GM21717 (cell line): Measurements from ENCODE around the gene YPEL2.

Source experiments
- ATAC-seq: cut with Tn5 transposase; IDR thresholded peaks from one replicate; pipeline ENCODE4 v1.9.1; 2021; ENCODE audit warnings: mild to moderate bottlenecking, moderate library complexity; ENCODE audit not compliant: unreplicated experiment

The YPEL2 gene

DNA sequence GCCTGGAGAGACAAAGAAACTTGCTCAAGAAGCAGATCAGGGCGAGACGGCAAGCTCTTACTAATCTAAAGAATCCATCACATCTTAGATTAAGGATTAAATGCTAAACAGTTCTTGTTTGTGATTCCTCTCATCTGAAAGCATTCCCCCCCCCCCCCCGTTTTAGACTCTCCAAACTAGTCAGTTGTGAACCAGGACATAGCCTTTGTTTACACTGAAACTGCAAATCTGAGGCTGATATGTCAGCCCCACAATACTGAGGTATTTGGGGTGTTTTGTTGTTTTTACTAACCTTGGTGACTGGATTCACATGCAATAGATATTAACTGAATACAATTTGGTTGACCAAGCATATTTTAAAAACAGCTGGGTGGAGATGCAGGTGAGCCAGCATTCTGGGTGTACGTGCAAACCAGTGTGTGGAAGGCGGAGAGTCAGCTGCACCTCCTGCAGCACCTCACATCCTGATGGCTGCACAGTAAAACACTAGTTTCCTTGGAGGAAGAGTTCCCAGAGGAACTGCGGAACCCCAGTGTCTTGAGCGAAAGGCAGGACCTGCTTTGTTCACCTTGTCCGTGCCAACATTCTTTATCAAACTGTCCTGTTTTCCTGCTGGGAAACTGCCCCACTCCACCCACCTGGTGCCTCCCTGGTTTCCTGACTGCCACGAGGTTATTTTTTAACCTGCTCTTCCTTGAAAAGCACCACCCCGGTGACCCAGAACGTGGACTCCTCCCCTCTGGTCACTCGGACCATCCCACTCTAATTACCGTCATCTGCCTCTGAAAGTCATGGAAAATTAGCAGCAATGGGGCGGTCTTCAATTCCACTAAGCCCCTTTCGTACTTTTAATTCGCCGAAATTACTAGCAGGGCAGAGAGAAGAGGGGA is 1.2 kb upstream of the YPEL2 start:
- no peak for ATAC-seq

DNA sequence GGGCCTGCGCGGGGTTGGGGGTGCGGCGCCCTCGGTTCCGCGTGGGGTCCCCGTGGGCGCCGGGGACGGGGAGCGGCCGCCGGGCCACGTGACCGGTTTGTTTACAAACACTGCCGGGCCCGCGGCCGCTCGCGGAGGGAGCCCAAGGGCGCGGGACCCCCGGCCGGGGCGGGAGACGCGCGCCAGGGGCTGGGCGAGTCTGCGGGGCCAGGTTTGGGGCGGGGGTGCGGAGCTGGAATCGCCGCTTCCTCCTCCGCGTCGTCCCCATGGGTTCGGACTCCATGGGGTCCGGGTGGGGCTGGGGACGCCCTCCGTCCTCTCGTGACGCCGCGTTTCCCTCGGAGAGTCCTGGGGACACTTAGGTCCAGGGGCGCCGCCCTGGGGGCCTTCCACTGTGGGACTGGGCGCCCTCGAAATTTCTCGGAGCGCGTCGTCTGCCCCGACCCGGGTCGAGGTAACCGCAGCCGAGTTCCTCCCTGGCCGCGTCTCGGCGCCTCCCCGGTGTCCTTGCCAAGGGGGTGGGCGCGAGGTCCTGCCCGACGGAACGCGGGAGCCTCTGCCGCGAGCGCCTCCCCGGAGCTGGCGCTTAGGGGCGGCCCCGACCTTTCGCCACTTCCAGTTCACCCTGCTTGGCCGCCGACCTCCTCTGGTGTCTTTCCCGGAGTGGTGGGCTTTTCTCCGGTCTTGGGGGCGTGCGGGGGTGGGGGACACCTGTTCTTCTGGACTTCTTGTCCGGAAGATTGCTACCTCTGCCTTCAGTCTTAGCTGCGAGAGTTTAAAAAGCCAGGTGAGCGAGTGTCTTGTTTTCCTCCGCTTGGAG is 684 bp downstream of the YPEL2 start:
- peak; percentile 21 for ATAC-seq

DNA sequence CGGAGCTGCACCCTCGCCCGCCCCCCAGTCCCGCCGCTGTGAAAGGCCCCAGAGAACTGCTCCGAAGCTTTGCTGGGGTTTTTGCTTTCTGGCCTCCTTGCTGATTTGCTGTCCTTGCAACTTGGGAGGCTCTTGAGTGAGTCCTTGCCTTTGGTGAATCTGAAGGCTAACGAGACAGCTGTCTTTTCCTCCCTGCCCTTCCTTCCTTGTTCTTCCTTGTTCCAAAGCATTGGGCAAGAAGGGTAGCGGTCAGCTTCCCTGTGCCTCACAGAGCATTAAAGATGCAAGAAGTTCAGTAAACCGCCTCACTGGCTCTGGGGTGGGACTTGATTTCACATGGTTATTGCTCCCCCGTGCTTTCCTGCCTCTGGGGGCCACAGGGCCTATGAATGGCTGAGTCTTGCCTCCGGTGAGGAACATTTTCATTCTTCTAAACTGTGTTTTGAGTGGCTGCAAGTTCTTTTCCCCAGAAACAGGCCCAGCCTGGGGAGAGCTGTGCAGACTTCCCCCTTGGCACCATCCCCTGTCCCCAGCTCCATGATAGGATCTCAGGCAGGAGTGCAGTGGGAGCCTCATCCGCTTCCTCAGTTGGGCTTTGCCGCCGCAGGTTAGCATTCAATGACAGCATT is 1.4 kb downstream of the YPEL2 start:
- ATAC-seq: no peak

DNA sequence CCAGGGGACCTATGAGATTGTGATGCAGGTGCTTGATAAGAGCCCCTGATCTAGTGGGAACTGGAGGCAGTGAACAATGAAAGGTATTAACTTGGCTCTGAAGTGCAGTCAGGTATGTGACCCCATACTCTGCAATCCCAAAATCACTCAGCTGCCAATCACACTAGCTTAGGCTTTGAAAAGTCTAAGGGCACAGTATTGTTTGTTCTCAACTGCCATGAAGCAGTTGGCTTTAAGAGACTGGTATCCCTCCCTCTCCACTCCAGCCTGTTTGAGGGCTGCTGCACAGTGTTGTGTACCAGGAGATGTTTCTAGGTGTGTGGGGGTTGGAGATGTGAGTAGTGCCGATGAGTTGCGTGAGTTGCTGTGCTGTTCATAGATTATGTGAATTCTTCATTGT is 2.4 kb downstream of the YPEL2 start:
- no peak for ATAC-seq

DNA sequence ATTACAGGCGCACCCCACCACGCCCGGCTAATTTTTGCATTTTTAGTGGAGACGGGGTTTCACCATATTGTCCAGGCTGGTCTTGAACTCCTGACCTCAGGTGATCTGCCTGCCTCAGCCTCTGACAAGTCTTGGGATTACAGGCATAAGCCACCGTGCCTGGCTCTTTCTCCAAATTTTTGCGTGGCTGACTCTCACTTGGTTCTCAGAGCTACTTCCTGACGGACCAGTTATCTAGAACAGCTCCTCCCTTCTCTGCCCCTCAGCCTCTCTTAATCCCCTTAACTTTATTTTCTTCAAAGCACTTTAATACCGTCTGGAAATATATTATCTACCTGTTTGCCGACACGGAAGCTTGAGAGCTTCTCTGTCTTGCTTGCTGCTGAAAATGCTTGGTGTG is 4.2 kb downstream of the YPEL2 start:
- ATAC-seq: no peak

DNA sequence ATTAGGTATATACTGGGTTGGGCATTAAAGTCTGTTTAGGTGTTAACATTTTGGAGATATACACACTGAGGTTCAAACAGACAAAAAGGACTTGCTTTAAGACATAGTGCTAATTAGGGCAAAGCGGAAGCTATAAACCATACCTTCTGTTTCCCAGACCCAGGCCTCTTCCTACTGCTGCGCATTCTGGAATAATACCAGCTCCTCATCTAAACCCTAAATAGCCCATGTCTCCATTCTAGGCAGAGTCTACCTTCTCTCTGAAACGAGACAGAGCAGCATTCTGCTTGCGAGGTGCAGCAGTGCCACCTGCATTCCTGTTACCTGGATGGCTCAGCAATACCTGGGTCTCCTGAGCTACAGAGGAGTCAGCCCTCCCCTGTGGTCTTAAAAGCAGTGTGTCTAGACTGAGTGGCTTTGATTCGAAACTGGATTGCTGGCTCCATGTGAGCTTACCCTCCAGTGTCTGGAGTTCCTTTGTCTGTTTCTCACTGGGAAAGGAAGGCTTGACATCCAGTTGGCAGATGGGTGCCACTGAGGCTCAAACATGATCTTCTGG is 6.4 kb downstream of the YPEL2 start:
- no peak for ATAC-seq

DNA sequence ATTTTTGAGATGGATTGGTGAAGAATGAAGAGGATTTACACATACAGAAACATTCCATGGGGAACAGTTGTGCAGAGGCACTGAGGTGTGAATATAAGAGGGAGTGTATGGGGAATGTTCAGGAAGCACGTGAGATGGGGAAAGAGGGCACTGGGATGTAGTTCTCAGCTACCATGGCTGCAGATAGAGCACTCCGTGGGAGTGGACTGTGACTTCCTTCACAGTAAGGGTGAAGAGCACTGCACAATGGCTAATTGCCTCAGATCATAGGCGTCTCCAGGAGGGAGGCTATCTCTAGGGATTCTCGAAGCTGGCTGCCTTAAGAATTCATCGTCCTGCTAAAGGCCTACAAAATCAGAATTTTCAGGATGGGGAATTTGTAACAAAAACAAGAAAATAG is 7.0 kb downstream of the YPEL2 start:
- no peak for ATAC-seq

DNA sequence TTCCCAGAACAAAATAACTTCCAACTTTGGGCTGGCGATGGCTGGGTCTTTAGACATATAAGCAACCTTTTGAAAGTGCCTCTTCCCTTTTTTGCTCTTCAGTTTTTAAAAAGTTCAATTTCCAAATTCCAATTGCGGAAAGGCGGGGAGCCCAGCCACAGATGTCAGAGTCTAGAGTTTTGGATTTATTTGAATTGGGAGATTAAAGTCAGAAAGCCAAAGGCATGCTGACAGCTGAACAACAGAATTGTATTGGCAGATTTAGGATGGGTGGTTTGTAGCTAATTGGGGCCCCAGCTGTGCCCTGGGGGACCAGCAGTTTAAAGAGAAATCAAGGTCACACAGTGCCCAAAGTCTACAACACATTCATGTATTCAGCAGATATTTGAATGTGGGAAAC is 10.5 kb downstream of the YPEL2 start:
- no peak for ATAC-seq

DNA sequence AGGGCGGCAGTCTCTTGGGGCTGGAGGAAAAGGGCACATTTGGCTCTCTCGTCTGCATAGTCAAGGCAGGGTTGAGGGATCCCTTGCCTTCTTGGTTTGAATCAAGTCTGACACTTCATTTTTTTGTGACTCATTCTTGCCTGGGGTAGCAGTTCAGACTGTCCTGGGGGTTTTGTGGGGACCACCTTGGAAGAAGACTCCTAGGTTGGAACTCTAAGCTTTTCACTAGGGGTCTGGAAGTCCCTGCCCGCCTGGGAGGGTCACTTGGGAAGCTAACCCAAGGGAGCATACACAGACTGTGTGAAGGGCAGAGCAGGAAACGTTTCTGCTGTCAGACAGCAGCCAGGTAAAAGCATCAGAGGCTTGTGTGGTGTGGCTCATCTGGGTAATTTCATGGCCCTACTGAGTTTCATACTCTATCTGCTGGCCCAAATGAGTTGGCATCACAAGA is 11.3 kb downstream of the YPEL2 start:
- ATAC-seq: no peak

DNA sequence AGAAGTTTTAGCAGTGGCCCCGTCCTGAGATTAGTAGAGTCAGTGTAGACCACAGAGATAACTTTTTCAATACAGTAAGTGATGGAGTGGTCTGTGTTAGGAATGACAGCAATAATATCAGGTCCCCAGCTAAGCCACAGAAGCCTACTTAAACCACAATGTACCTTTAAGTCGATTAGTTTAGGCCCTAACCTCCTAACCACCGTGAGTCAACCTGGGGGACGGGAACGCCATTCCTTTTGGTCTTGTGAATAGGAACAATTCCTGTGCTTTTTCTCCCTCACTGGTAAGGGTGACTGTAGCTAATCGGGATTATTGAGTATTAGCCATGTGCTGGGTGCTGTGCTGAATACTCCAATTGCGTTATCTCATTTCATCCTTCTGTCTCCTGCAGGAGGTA is 14.0 kb downstream of the YPEL2 start:
- ATAC-seq: no peak

DNA sequence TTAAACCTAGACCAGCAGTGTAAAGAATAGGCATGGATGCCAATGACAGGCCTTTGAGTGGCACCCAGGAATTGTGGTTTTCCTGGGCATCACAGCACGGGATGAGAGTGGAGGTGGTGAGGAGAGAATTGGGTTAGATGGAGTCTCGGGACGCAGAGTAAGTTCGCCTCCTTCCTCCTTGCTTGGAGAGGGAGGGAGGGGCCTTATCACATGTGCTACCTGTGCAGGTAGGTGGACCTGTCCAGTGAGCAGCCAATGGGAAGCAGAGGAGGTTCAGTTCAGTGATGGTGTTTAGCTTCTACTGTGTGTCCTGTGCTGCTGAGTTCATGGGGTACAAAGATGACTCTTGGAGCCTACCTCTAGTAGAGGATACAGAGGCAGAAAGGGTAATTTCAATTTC is 14.9 kb downstream of the YPEL2 start:
- no peak for ATAC-seq

DNA sequence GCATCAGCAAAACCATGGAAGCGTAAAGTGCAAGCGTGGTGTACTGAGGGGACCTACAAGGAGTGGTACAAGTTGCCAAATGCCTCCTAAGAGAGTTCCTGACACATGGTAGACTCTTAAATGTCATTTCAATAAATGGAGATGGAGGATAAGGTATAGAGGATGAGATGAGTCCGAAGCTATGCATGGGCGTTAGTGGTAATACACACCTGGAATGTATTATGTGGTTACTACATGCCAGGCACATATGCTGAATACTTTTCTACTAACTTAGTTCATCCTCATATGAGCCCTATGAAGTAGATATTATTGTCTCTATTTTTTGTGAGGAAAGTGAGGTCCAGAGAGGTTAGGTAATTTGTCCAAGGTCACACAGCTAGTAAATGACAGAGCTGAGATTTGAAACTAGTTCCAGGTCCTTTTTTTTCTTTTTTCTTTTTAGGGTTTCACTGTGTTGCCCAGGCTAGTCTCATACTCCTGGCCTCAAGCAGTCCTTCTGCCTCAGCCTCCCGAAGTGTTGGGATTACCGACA is 15.5 kb downstream of the YPEL2 start:
- ATAC-seq: no peak

DNA sequence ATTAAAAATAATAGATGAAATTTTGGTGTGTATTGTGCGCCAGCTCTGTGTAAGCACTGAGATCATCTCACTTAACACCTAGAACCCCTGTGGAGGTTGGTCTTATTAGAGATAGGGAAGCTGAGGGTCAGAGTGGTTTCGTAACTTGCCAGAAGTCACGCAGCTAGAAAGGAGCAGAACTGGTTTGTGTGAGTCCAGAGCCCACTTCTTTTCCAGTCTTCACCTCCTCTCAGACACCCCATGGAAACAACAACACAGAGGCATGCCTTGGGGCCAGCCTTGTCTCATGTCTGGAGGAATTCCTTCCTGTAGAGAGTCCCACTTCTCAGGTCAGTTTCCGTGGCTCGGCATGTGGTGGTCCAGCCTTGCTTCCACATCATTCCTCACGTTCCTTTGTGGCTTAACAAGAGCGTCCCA is 16.5 kb downstream of the YPEL2 start:
- ATAC-seq: no peak

DNA sequence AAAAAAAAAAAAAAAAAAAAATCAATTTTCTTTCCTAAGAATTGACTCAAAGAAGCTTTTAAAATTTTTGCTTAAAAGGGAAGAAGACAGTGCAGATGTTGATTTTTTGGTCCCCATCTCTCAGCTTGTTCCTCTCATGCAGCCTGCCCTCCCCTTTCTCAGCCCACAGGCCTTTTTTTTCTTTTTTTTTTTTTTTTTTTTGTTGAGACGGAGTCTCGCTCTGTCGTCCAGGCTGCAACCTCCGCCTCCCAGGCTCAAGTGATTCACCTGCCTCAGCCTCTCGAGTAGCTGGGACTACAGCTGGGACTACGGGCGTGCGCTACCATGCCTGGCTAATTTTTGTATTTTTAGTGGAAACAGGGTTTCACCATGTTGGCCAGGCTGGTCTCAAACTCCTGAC is 17.7 kb downstream of the YPEL2 start:
- ATAC-seq: no peak

DNA sequence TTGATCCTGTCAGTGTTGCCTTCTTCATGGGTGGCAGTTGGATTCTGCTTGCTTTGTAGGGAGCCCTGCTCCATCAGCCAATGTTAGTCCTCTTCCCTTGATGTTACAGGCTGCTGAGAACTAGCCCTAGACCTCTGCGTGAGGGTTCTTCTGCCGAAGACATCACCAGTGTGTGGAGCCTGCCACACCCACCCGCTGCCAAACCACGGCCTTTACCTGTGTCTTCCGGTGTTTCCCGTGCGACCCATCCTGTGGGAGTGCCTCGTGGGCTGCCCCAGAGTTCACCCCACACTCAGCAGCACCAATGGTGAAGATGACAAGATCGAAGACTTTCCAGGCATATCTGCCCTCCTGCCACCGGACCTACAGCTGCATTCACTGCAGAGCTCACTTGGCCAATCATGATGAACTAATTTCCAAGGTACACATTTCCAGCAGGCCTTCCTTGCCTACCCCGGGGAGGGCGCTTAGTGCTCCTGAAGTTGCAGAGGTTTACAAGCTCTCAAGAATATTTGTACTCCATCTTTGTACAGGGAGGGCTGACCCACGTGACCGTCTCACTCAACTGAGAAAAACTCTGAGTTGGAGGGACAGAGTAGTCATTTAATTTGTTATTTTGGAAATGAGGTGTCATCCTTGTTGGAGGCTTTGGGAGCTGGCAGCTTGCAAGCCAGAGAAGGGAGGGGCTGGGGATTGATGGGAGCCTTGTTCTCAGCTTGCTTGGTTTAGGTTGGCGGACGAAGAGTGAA is 21.8 kb downstream of the YPEL2 start:
- no peak for ATAC-seq

DNA sequence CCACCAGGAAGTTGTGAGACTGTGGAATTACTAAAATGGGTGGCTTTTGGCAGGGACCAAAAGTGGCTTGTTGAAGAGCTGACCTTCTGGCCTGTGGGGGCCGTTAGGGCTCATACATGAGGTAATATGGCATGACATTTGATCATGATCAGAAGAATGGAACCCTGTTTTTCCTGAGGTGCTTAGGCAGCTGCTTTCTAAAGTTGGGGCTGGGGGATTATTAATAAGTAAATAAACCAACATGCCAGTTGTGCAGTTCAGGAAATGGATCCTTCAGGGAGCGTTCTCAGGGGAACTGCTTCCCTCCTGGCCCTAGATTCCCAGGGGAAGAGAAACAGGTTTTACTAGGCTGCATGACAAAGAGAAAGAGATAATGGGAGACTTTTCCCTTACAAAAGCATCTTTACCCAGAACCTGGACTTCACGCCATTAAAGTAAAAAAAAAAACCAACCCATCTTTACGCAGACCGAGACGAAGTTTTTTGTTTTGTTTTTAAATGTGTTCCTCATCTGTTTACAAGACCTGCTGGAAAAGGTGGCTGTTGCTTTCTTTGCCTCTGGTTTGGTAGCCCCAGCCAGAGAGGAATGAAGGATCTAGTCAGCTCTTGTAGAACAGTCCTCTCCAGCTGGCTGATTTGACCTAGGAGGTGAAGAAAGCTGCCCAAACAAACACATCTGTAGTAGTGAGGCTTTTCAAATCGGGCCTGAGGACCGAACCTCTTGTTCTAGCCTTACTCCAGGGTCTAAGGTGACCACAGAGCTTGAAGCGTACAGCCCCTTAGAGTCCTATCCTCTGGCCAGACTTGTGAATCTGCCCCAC is 22.7 kb downstream of the YPEL2 start:
- ATAC-seq: no peak

DNA sequence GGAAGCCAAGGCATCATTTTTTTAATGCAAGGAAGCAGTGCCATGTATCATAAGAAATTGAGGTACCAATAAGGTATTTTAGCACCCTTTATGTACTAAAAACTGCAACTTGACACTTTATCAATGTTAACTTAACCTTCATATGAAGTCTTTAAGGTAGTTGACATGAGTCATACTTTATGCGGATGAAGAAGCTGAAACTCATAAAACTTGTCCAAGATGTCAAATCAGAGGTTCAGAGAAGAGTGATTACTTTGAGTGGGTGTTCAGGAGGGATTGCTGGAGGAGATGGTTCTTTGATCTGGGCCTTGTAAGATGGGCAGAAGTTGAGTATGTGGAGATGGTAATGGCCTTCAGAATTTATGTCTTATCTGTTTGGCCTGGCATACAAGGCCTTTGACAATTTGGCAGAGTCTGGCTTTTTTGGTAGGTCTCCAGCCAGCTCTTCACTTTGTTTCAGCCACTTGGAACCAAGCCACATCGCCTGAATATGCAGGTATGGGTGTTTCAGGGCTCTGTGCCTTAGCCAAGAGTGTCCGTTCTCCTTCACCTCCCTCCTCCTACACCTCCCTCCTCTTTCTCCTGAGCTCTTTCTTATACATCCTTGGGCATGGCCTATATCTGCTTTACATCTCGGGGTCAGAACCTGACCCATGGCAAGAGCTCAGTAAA is 23.7 kb downstream of the YPEL2 start:
- ATAC-seq: no peak

DNA sequence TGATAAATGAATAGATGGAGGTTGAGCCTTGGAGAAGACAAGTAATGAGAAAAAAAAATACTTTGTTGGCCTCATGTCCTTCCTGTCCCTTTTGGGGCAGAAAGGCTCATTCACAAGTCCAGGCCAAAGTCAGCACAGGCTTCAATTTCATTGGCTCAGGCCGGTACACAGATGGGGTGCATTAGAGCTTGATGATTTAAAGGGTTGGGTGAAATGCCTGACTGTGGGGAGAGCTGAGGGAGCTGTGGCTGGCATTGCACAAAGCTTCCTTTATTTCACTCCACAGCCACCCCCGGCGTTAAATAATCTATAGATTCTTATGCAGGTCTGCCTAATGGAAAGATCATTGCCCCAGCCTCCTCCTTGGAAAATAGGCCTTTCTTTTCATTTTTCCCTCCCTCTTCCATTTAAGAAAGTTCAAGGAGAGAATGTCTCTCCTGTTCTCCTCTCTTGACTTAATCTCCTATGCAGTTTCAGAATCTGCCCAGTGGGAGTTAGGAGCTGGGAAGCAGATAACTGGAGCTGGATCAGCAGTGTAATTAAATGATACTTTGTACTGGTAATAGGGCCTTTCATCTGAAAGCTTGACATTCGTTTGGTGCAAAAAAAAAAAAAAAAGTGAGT is 24.4 kb downstream of the YPEL2 start:
- ATAC-seq: no peak
